GM12872 (cell line): ENCODE measurements around the gene PHF13.

Experiments used
- TF ChIP-seq, protein P1 (sequence below): IDR thresholded peaks from 3 replicates; pipeline ENCODE4 v1.5.1; 2011; ENCODE audit warnings: low read depth, mild to moderate bottlenecking, low read length, moderate library complexity; ENCODE audit not compliant: insufficient read depth

The PHF13 gene

DNA sequence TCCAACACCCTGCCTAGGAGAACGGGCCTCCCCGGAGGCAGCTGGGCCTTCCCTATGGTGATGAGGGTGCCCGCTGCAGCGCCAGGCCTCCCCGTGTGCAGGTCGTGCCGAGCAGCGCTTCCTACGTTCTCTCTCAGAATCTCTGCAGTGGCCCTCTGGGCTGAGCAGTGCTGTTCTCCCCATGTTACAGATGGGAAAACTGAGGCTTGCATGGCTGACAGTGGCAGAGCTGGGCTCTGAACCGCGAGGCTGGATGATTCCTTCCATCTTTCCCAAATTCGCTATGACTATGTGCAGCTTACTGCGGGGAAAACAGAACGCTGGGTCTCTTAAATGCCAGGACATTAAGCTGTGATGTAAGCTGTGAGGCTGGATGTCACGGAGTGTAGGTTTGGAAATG lies 19.7 kb upstream of the PHF13 start:
- TF ChIP-seq, protein P1, sequence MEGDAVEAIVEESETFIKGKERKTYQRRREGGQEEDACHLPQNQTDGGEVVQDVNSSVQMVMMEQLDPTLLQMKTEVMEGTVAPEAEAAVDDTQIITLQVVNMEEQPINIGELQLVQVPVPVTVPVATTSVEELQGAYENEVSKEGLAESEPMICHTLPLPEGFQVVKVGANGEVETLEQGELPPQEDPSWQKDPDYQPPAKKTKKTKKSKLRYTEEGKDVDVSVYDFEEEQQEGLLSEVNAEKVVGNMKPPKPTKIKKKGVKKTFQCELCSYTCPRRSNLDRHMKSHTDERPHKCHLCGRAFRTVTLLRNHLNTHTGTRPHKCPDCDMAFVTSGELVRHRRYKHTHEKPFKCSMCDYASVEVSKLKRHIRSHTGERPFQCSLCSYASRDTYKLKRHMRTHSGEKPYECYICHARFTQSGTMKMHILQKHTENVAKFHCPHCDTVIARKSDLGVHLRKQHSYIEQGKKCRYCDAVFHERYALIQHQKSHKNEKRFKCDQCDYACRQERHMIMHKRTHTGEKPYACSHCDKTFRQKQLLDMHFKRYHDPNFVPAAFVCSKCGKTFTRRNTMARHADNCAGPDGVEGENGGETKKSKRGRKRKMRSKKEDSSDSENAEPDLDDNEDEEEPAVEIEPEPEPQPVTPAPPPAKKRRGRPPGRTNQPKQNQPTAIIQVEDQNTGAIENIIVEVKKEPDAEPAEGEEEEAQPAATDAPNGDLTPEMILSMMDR: no peak

DNA sequence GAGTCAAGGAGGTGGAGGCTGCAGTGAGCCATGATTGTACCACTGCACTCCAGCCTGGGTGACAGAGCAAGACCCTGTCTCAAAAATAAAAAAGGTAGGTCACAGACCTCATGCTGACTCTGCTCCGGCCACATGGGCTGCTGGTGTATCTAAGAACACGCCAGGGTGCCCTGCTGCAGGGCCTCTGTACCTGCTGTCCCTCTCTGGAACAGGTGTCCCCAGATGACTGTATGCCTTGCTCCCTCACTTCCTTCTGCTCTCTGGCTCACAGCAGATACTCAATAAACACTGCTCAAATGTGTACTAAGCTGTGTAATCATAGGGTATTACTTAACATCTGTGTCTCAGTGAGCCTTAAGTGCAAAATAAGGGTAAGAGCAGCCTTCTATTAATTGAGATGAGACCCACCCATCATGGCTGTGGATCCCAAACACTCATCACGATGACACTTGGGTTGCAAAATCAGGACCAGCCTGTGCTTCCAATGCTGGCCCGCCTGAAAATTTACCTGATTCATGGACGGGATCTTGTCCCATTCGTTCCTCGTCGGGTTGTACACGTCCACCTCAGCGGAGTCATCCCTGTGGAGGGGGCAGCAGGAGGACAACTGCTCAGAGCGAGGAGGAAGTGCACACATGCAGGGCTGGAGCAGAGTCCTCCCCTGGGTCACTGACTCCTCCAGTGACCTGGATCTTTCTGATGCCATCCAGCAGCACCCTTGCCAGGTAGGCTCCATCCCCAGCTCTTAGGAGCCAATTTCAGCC lies 18.4 kb upstream of the PHF13 start:
- TF ChIP-seq, protein P1: no peak

DNA sequence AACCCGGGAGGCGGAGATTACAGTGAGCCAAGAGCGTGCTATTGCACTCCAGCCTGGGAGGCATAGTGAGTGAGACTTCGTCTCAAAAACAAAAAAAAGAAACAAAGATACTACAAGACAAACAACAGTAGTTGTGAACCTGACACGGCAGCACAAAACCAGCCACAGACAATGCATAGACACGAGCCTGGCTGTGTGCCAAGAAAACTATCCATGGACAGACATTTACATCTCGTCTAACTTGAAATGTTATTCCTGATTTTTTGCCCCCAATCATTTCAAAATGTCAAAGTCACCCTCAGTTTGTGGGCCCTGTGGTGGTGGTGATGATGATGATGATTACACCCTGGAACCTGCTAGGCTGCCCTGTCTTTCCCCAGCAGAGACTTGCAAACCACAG lies 17.2 kb upstream of the PHF13 start:
- TF ChIP-seq, protein P1: no peak

GRCh38 chr1:6596886-6597776 lies 16.4 kb upstream of the PHF13 start:
- TF ChIP-seq, protein P1: no peak

DNA sequence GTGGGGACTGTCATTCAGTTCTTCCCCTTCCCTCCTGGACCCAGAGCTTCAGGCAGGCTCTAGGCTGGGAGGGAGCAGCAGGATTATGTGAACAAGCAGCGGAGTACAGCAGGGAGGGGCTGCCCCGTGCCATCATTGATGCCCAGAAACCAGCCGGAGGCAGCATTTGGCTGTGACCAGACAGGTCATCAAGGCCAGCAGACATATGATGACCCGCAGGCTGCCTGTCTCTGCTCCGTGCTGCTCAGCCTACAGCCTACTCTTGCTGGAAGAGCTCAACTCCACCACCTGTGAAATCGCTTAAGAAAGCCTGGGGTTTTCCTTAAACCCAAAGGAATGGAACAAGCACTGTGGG lies 15.8 kb upstream of the PHF13 start:
- TF ChIP-seq, protein P1: no peak

- TF ChIP-seq, protein P1: no peak
These were observed 14.2 kb upstream of the PHF13 start for GRCh38 chr1:6599141-6599975.
